SW480 (cell line): ENCODE measurements around the gene MGAT4C.

ENCODE experiments used
- DNase-seq: peaks from one replicate; pipeline ENCODE4 v3.0.0-alpha.2; 2016; ENCODE audit warnings: low spot score

MGAT4C gene

GRCh38 chr12:86229772-86230171, 26.4 kb downstream of the MGAT4C start:
- DNase-seq, result no peak

- no peak for DNase-seq
These were observed 27.5 kb downstream of the MGAT4C start for GRCh38 chr12:86228656-86229055.

GRCh38 chr12:86226481-86226880, 29.7 kb downstream of the MGAT4C start:
- DNase-seq, result no peak

GRCh38 chr12:86216591-86216990, 39.6 kb downstream of the MGAT4C start:
- no peak for DNase-seq

- DNase-seq, result no peak
These were observed 43.2 kb downstream of the MGAT4C start for GRCh38 chr12:86213012-86213411.

- DNase-seq, result no peak
These were observed 57.3 kb downstream of the MGAT4C start for GRCh38 chr12:86198696-86199444.

GRCh38 chr12:86196465-86196864, 59.7 kb downstream of the MGAT4C start:
- DNase-seq, result no peak

GRCh38 chr12:86194721-86195120, 61.5 kb downstream of the MGAT4C start:
- DNase-seq, result no peak

GRCh38 chr12:86193931-86194330, 62.3 kb downstream of the MGAT4C start:
- no peak for DNase-seq

GRCh38 chr12:86188226-86188625, 68.0 kb downstream of the MGAT4C start:
- no peak for DNase-seq

- DNase-seq, result no peak
These were observed 69.7 kb downstream of the MGAT4C start for GRCh38 chr12:86186449-86186848.

GRCh38 chr12:86179855-86180254, 76.3 kb downstream of the MGAT4C start:
- no peak for DNase-seq

- no peak for DNase-seq
These were observed 82.0 kb downstream of the MGAT4C start for GRCh38 chr12:86174188-86174587.

GRCh38 chr12:86172913-86173443, 83.2 kb downstream of the MGAT4C start:
- DNase-seq, result no peak

- DNase-seq, result no peak
These were observed 86.1 kb downstream of the MGAT4C start for GRCh38 chr12:86170051-86170450.

GRCh38 chr12:86158956-86159355, 97.2 kb downstream of the MGAT4C start:
- no peak for DNase-seq

- DNase-seq, result no peak
These were observed 101.6 kb downstream of the MGAT4C start for GRCh38 chr12:86154620-86155019.

GRCh38 chr12:86148612-86149011, 107.6 kb downstream of the MGAT4C start:
- no peak for DNase-seq

GRCh38 chr12:86148071-86148470, 108.1 kb downstream of the MGAT4C start:
- DNase-seq, result no peak

GRCh38 chr12:86145156-86145555, 111.0 kb downstream of the MGAT4C start:
- no peak for DNase-seq

- DNase-seq, result no peak
These were observed 113.0 kb downstream of the MGAT4C start for GRCh38 chr12:86143162-86143561.

GRCh38 chr12:86139671-86140070, 116.5 kb downstream of the MGAT4C start:
- DNase-seq, result no peak

GRCh38 chr12:86138770-86139169, 117.4 kb downstream of the MGAT4C start:
- no peak for DNase-seq

- DNase-seq, result no peak
These were observed 118.3 kb downstream of the MGAT4C start for GRCh38 chr12:86137936-86138335.
